Upper lobe of right lung (tissue), 1 donor: Measurements from ENCODE around the gene MITF. TPM values are rescaled to one million over a fixed set of nuclear protein-coding genes. Genes with fewer than 3 reads are reported as not detected.

Experiments
- ATAC-seq: fragments of 200-7000 bp; cut with Tn5 transposase; one replicate; pipeline ENCODE4 v1.9.1; 2020; ENCODE audit warnings: mild to moderate bottlenecking, moderate library complexity
- DNase-seq: peaks from one replicate; pipeline ENCODE4 v3.0.0-alpha.2; 2020
- H3K27ac ChIP-seq: fragments of 200-600 bp; one replicate; pipeline ENCODE4 v1.8.0; 2022
- H3K27me3 ChIP-seq: fragments of 200-600 bp; one replicate; pipeline ENCODE4 v1.8.0; 2022; ENCODE audit warnings: mild to moderate bottlenecking
- H3K36me3 ChIP-seq: fragments of 200-600 bp; one replicate; pipeline ENCODE4 v1.8.0; 2022
- H3K4me1 ChIP-seq: fragments of 200-600 bp; one replicate; pipeline ENCODE4 v1.8.0; 2022
- H3K4me3 ChIP-seq: fragments of 200-600 bp; one replicate; pipeline ENCODE4 v1.8.0; 2022; ENCODE audit warnings: mild to moderate bottlenecking
- H3K9me3 ChIP-seq: fragments of 200-600 bp; one replicate; pipeline ENCODE4 v1.8.0; 2022
- CTCF ChIP-seq: fragments of 200-600 bp; IDR thresholded peaks from one replicate; pipeline ENCODE4 v1.8.0; 2022; ENCODE audit warnings: antibody characterized with exemption
- intact Hi-C: fragments of 100-400 bp; cut with DNase I; formaldehyde crosslinking; loops from one replicate; pipeline ENCODE4 v1.11.0; 2022
- total RNA-seq: library from RNA; stranded (reverse); fragmentation: NEBNext Ultra II Directional; extraction: Animal tissue kit (Norgen Biotek cat#: 25700); gene quantifications from one replicate; pipeline ENCODE4 v1.2.1, GENCODE V29; 2021
- donor health status: DM: no; HTN: yes; CAD: no; lungs with severe emphysema.

The MITF gene
- total RNA-seq, 1 donor from 2014 or later: 29.5 TPM

- H3K4me1 ChIP-seq: no peaks in the 10 kb centered on the region
- DNase-seq (no peak), ATAC-seq (no peak)
- no peak for TF ChIP-seq CTCF
- no peak overlapping the region for H3K4me3 ChIP-seq
- intact Hi-C loops: no loop called here
- H3K27ac ChIP-seq: no peak overlapping the region
- H3K27me3 ChIP-seq: no peaks in the 10 kb centered on the region
- peaks cover under 1% of the 10 kb centered on the region for H3K36me3 ChIP-seq
- no peaks in the 10 kb centered on the region for H3K9me3 ChIP-seq
These were observed 150.8 kb downstream of the MITF start for GRCh38 chr3:69890084-69890483.

- Histone ChIP-seq H3K27ac (no peak overlapping the region), H3K9me3 (no peaks in the 10 kb centered on the region), H3K36me3 (no peaks in the 10 kb centered on the region), H3K4me3 (no peak overlapping the region), H3K4me1 (no peaks in the 10 kb centered on the region), H3K27me3 (no peaks in the 10 kb centered on the region)
- no peak for DNase-seq
- no peak for TF ChIP-seq CTCF
- intact Hi-C loops: no loop called here
- no peak for ATAC-seq
These were observed 151.4 kb downstream of the MITF start for GRCh38 chr3:69890691-69891090.

GRCh38 chr3:69892706-69893105 is 153.4 kb downstream of the MITF start:
- H3K4me3 ChIP-seq: no peak overlapping the region
- intact Hi-C loops: no loop called here
- ATAC-seq (no peak), DNase-seq (no peak)
- H3K27ac ChIP-seq: no peak overlapping the region
- H3K4me1 ChIP-seq: no peaks in the 10 kb centered on the region
- no peaks in the 10 kb centered on the region for H3K36me3 ChIP-seq
- H3K9me3 ChIP-seq: no peaks in the 10 kb centered on the region
- TF ChIP-seq CTCF: no peak
- no peaks in the 10 kb centered on the region for H3K27me3 ChIP-seq

- no peak for ATAC-seq
- Histone ChIP-seq H3K27me3 (no peaks in the 10 kb centered on the region), H3K9me3 (no peaks in the 10 kb centered on the region), H3K4me3 (no peak overlapping the region), H3K36me3 (no peaks in the 10 kb centered on the region), H3K27ac (no peak overlapping the region), H3K4me1 (no peaks in the 10 kb centered on the region)
- no peak for TF ChIP-seq CTCF
- no peak for DNase-seq
- intact Hi-C loops: no loop called here
These were observed 154.0 kb downstream of the MITF start for GRCh38 chr3:69893274-69893673.

- no peak for ATAC-seq
- no peaks in the 10 kb centered on the region for H3K36me3 ChIP-seq
These were observed 156.8 kb downstream of the MITF start for GRCh38 chr3:69896095-69896494.

More at GRCh38 chr3:69896095-69896494, 156.8 kb downstream of the MITF start:
- H3K27me3 ChIP-seq: no peaks in the 10 kb centered on the region
- H3K9me3 ChIP-seq: no peaks in the 10 kb centered on the region
- TF ChIP-seq CTCF: no peak
- no peak overlapping the region for H3K4me3 ChIP-seq
- no peak for DNase-seq
- intact Hi-C loops: no loop called here
- H3K4me1 ChIP-seq: no peaks in the 10 kb centered on the region
- H3K27ac ChIP-seq: no peak overlapping the region
